GM12891 (cell line): ENCODE measurements around the gene ATF5.

Experiments used
- POLR2A ChIP-seq: IDR thresholded peaks from 2 replicates; pipeline ENCODE4 v1.6.1; 2011; ENCODE audit warnings: low read depth, low read length, control low read depth
- TAF1 ChIP-seq: IDR thresholded peaks from 2 replicates; pipeline ENCODE4 v1.6.1; 2011; ENCODE audit warnings: low read depth, low read length, control low read depth

GRCh38 chr19:49889687-49890348 lies 39.2 kb upstream of the ATF5 start:
- TF ChIP-seq TAF1 (no peak), POLR2A (no peak)
